ENCODE measurements around the gene LBP.

The LBP gene

DNA sequence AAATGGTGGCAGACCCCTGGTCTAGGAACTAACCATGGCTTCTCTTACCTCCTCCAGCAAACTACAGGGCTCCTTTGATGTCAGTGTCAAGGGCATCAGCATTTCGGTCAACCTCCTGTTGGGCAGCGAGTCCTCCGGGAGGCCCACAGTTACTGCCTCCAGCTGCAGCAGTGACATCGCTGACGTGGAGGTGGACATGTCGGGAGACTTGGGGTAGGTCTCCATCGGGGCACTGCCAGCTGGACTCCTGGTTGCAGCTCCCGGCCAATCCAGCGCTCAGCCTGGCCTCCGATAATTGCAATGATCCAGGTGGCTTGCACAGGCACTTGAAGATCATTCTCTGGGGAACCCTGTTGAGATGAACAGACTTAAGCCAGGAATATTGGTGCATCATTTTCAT lies 7.9 kb downstream of the LBP start:
- Histone ChIP-seq H3K79me2 (ENCODE audit: insufficient read depth, low read length) (no peaks in the 10 kb centered on the region), H3K27ac (ENCODE audit: low read length) (no peak overlapping the region), H3K27me3 (ENCODE audit: insufficient read depth, low read length, poor library complexity) (peaks cover 12% of the 10 kb centered on the region), H2AFZ (ENCODE audit: low read depth, low read length) (no peak overlapping the region), H3K4me2 (ENCODE audit: insufficient read depth, low read length) (no peak overlapping the region), H3K9me3 (ENCODE audit: insufficient read depth, low read length, severe bottlenecking) (no peaks in the 10 kb centered on the region), H3K9ac (ENCODE audit: low read depth, low read length) (no peak overlapping the region), H3K36me3 (ENCODE audit: insufficient read depth, low read length) (no peaks in the 10 kb centered on the region), H4K20me1 (ENCODE audit: insufficient read depth, low read length) (no peaks in the 10 kb centered on the region), H3K4me3 (ENCODE audit: low read depth in 1 of 2, low read length in 2 of 2) (no peak overlapping the region), H3K4me1 (ENCODE audit: insufficient read depth, low read length) (no peaks in the 10 kb centered on the region)
- DNase-seq (no peak), ATAC-seq (ENCODE audit: insufficient read depth, low read depth) (no peak)
- TF ChIP-seq, protein P1, sequence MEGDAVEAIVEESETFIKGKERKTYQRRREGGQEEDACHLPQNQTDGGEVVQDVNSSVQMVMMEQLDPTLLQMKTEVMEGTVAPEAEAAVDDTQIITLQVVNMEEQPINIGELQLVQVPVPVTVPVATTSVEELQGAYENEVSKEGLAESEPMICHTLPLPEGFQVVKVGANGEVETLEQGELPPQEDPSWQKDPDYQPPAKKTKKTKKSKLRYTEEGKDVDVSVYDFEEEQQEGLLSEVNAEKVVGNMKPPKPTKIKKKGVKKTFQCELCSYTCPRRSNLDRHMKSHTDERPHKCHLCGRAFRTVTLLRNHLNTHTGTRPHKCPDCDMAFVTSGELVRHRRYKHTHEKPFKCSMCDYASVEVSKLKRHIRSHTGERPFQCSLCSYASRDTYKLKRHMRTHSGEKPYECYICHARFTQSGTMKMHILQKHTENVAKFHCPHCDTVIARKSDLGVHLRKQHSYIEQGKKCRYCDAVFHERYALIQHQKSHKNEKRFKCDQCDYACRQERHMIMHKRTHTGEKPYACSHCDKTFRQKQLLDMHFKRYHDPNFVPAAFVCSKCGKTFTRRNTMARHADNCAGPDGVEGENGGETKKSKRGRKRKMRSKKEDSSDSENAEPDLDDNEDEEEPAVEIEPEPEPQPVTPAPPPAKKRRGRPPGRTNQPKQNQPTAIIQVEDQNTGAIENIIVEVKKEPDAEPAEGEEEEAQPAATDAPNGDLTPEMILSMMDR (IDR thresholded peaks at IDR 0.05; ENCODE audit: borderline replicate concordance, extremely low read depth, low read length, poor library complexity, severe bottlenecking): no peak
- TF ChIP-seq EZH2 (IDR thresholded peaks at IDR 0.05; ENCODE audit: borderline replicate concordance, low read depth, low read length, severe bottlenecking): no peak

- Histone ChIP-seq H3K4me3 (ENCODE audit: low read depth in 1 of 2, low read length in 2 of 2) (no peak overlapping the region), H3K27me3 (ENCODE audit: insufficient read depth, low read length, poor library complexity) (peaks cover 6% of the 10 kb centered on the region), H3K4me2 (ENCODE audit: insufficient read depth, low read length) (no peak overlapping the region), H3K27ac (ENCODE audit: low read length) (no peak overlapping the region), H3K9ac (ENCODE audit: low read depth, low read length) (no peak overlapping the region), H2AFZ (ENCODE audit: low read depth, low read length) (no peak overlapping the region), H3K36me3 (ENCODE audit: insufficient read depth, low read length) (no peaks in the 10 kb centered on the region), H3K9me3 (ENCODE audit: insufficient read depth, low read length, severe bottlenecking) (no peaks in the 10 kb centered on the region), H4K20me1 (ENCODE audit: insufficient read depth, low read length) (no peaks in the 10 kb centered on the region), H3K4me1 (ENCODE audit: insufficient read depth, low read length) (no peaks in the 10 kb centered on the region), H3K79me2 (ENCODE audit: insufficient read depth, low read length) (no peaks in the 10 kb centered on the region)
- DNase-seq: no peak
- TF ChIP-seq, protein P1 (IDR thresholded peaks at IDR 0.05; ENCODE audit: borderline replicate concordance, extremely low read depth, low read length, poor library complexity, severe bottlenecking): no peak
- no peak for TF ChIP-seq EZH2 (IDR thresholded peaks at IDR 0.05; ENCODE audit: borderline replicate concordance, low read depth, low read length, severe bottlenecking)
- ATAC-seq (ENCODE audit: insufficient read depth, low read depth): no peak
Observed at GRCh38 chr20:38355161-38356012, 9.1 kb downstream of the LBP start.

DNA sequence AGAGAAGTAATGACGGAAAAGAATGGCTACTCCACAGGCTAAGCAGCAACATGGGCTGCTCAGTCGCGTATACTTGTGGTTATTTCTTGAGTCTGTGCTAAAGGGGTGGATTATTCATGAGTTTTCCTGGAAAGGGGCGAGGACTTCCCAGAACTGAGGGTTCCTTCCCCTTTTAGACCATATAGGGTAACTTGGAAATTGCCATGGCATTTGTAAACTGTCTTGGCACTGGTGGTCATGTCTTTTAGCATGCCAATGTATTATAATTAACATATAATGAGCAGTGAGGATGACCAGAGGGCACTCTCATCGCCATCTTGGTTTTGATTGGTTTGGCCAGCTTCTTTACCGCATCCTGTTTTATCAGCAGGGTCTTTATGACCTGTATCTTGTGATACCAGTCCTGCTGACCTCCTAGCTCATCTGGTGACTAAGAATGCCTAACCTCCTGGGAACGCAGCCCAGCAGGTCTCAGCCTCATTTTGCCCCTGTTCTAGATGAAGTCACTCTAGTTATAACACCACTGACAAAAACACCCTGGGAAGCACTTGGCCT lies 11.4 kb downstream of the LBP start:
- Histone ChIP-seq H3K27me3 (ENCODE audit: insufficient read depth, low read length, poor library complexity) (no peaks in the 10 kb centered on the region), H3K4me2 (ENCODE audit: insufficient read depth, low read length) (no peak overlapping the region), H3K36me3 (ENCODE audit: insufficient read depth, low read length) (no peaks in the 10 kb centered on the region), H3K27ac (ENCODE audit: low read length) (no peak overlapping the region), H3K4me1 (ENCODE audit: insufficient read depth, low read length) (no peaks in the 10 kb centered on the region), H4K20me1 (ENCODE audit: insufficient read depth, low read length) (no peaks in the 10 kb centered on the region), H2AFZ (ENCODE audit: low read depth, low read length) (no peak overlapping the region), H3K9ac (ENCODE audit: low read depth, low read length) (no peak overlapping the region), H3K79me2 (ENCODE audit: insufficient read depth, low read length) (no peaks in the 10 kb centered on the region), H3K9me3 (ENCODE audit: insufficient read depth, low read length, severe bottlenecking) (no peaks in the 10 kb centered on the region), H3K4me3 (ENCODE audit: low read depth in 1 of 2, low read length in 2 of 2) (no peak overlapping the region)
- TF ChIP-seq, protein P1 (IDR thresholded peaks at IDR 0.05; ENCODE audit: borderline replicate concordance, extremely low read depth, low read length, poor library complexity, severe bottlenecking): no peak
- TF ChIP-seq EZH2 (IDR thresholded peaks at IDR 0.05; ENCODE audit: borderline replicate concordance, low read depth, low read length, severe bottlenecking): no peak
- ATAC-seq (ENCODE audit: insufficient read depth, low read depth) (peak; percentile 33; the same call in 1 of the 3 replicates), DNase-seq (peak; percentile 27)

Measured in DND-41 (cell line).